ENCODE measurements around the gene EEF2K. TPM values are rescaled to one million over a fixed set of nuclear protein-coding genes. Genes with fewer than 3 reads are reported as not detected.

EEF2K gene
- total RNA-seq, 1 experiment from 2014 or later, result 31.0 TPM

DNA sequence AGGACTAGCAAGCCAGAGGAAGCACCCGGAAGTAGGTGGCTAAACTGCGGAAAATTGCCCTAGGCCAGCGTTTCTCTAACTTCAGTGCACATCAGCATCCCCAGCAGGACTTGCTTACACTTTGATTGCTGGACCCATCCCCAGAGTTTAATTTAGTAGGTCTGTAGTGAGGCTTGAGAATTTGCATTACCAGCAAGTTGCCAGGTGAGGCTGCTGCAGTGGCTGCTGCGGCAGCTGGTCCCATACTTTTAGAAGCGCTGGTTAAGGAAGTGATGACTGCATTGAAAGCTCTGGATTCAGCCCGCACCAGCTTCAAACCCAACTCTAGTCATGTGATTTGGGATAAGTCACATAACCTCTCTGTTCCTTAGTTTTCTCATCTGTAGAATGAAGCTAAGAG, 4.2 kb downstream of the EEF2K start:
- POLR2A ChIA-PET, result interaction anchor here (1.7 kb wide), 1 partner anchor 11 kb away, joined by 4 read pairs; no protein-coding TSS in a partner anchor
- no peak for ATAC-seq
- no peak overlapping the region for H3K27ac ChIP-seq (ENCODE audit: low read depth, low read length)
- CTCF ChIA-PET, result interaction anchor here (1.0 kb wide), 1 partner anchor 22 kb away, joined by 3 read pairs; no protein-coding TSS in a partner anchor
- H3K9me3 ChIP-seq (ENCODE audit: control insufficient read depth in 1 of 2, insufficient read depth in 1 of 2, low read depth in 1 of 2, low read length in 2 of 2), result no peaks in the 10 kb centered on the region; a peak in 1 of 4 replicates
- no TSS peak for BruUV-seq (replicated peaks)
- H3K9me2 ChIP-seq (ENCODE audit: insufficient read depth), result no peaks in the 10 kb centered on the region
- RAD21 ChIA-PET (ENCODE audit: low non-redundant PET in 1 of 2, low total read pairs in 2 of 2, uncharacterized antibody in 2 of 2, unreplicated experiment in 2 of 2), result no interaction called here
- peaks cover 9 to 18% of the 10 kb centered on the region in 2 experiments; a peak in 3 of 4 replicates for H3K4me1 ChIP-seq (ENCODE audit: control insufficient read depth in 1 of 2, insufficient read depth in 2 of 2, low read length in 2 of 2)
- intact Hi-C loops (cut with micrococcal nuclease), result no loop called here
- no peaks in the 10 kb centered on the region for H3K27me3 ChIP-seq (ENCODE audit: insufficient read depth, low read length)
- DNase-seq (ENCODE audit: low read depth, low spot score), result no peak
- TF ChIP-seq, protein P1, sequence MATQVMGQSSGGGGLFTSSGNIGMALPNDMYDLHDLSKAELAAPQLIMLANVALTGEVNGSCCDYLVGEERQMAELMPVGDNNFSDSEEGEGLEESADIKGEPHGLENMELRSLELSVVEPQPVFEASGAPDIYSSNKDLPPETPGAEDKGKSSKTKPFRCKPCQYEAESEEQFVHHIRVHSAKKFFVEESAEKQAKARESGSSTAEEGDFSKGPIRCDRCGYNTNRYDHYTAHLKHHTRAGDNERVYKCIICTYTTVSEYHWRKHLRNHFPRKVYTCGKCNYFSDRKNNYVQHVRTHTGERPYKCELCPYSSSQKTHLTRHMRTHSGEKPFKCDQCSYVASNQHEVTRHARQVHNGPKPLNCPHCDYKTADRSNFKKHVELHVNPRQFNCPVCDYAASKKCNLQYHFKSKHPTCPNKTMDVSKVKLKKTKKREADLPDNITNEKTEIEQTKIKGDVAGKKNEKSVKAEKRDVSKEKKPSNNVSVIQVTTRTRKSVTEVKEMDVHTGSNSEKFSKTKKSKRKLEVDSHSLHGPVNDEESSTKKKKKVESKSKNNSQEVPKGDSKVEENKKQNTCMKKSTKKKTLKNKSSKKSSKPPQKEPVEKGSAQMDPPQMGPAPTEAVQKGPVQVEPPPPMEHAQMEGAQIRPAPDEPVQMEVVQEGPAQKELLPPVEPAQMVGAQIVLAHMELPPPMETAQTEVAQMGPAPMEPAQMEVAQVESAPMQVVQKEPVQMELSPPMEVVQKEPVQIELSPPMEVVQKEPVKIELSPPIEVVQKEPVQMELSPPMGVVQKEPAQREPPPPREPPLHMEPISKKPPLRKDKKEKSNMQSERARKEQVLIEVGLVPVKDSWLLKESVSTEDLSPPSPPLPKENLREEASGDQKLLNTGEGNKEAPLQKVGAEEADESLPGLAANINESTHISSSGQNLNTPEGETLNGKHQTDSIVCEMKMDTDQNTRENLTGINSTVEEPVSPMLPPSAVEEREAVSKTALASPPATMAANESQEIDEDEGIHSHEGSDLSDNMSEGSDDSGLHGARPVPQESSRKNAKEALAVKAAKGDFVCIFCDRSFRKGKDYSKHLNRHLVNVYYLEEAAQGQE (IDR thresholded peaks at IDR 0.05; ENCODE audit: low read depth), result no peak
- TF ChIP-seq YY1 (IDR thresholded peaks at IDR 0.05; ENCODE audit: extremely low read depth, insufficient replicate concordance, low read depth, low read length), result no peak
- no peak for TF ChIP-seq EGR1 (IDR thresholded peaks at IDR 0.05; ENCODE audit: low read depth)
- TF ChIP-seq, protein P2, sequence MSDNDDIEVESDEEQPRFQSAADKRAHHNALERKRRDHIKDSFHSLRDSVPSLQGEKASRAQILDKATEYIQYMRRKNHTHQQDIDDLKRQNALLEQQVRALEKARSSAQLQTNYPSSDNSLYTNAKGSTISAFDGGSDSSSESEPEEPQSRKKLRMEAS (IDR thresholded peaks at IDR 0.05), result no peak
- no peak for TF ChIP-seq SP1 (IDR thresholded peaks at IDR 0.05; ENCODE audit: low read depth)
- TF ChIP-seq, protein P3, sequence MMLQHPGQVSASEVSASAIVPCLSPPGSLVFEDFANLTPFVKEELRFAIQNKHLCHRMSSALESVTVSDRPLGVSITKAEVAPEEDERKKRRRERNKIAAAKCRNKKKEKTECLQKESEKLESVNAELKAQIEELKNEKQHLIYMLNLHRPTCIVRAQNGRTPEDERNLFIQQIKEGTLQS (IDR thresholded peaks at IDR 0.05), result no peak
- no peak for TF ChIP-seq ELF1 (IDR thresholded peaks at IDR 0.05; ENCODE audit: borderline replicate concordance, low read depth)
- no peak for TF ChIP-seq EZH2 (IDR thresholded peaks at IDR 0.05)
- no peak for TF ChIP-seq SIN3A (IDR thresholded peaks at IDR 0.05; ENCODE audit: low read depth)
- no peak overlapping the region for H2AFZ ChIP-seq (ENCODE audit: low read depth, low read length, poor library complexity, severe bottlenecking)
- no peak overlapping the region for H3K4me3 ChIP-seq (replicated peaks in 1 of 2; ENCODE audit: low read depth in 1 of 2, low read length in 2 of 2)
- H3K9ac ChIP-seq (ENCODE audit: low read length), result no peak overlapping the region
- peaks cover 72% of the 10 kb centered on the region for H3K79me2 ChIP-seq (ENCODE audit: insufficient read depth, low read length)
- H3K4me2 ChIP-seq (ENCODE audit: low read length), result no peak overlapping the region
- no peaks in the 10 kb centered on the region for H4K20me1 ChIP-seq (ENCODE audit: insufficient read depth)
- peaks cover 0 to 7% of the 10 kb centered on the region in 2 experiments; a peak in 1 of 4 replicates for H3K36me3 ChIP-seq (ENCODE audit: control insufficient read depth in 1 of 2, insufficient read depth in 2 of 2, low read length in 2 of 2)
